NCI-H2196 treated with DMSO at 0.1 percent for 48 hours (cell line): Measurements from ENCODE around the gene ARHGEF11.

Experiments
- DNase-seq: peaks from one replicate; lab custom pipeline; 2025; ENCODE audit not compliant: unreplicated experiment; lab: John Stamatoyannopoulos, UW

ARHGEF11 gene

DNA sequence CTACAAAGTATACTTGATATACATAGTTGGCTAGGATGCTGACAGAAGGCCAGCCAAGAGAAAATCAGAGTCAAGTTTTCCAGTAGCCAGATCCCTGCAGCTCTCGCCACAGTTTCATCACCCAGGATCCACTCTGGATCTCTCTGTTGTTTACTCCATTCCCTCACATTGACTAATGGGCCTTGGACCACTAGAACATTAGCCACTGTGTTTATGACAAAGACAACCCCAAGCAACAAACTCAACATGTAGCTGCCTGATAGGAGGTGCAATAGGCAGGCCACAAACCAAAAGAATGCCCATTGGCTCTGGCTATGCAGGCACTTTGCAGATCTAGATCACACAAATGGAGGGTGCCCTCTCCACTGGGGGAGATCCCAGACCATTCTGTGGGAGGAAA, 44.2 kb downstream of the ARHGEF11 start:
- DNase-seq = no peak

GRCh38 chr1:157000686-157001085, 44.9 kb downstream of the ARHGEF11 start:
- no peak for DNase-seq

DNA sequence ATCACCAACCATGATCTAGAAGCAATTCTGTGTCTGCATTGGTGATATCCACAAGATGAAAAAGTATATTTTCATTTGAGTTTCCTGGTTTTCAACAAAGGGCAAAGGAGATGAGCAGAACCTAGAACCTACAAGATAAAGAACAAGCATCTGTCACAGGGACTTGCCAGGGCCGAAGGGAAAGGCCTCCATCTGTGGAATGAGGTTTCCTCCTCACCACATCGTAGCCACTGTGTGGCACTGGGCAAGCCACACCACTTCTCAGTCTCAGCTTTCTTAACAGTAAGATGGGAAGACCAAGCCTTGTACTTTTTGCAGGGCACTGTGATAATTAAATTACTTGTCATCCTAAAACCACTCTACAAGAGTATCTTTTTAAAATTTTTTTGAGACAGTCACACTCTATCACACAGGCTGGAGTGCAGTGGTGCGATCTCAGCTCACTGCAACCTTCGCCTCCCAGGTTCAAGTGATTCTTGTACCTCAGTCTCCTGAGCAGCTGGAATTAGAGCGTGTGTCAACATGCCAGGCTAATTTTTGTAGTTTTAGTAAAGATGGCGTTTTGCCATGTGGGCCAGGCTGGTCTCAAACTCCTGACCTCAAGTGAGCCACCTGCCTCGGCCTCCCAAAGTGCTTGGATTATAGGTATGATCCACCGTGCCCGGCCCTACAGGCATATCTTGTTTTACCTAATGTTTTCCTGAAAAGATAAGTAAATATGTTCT, 45.8 kb downstream of the ARHGEF11 start:
- no peak for DNase-seq

- DNase-seq = no peak
Observed at GRCh38 chr1:156998840-156999500, 46.6 kb downstream of the ARHGEF11 start.

- no peak for DNase-seq
Observed at GRCh38 chr1:156998301-156998700, 47.2 kb downstream of the ARHGEF11 start.

DNA sequence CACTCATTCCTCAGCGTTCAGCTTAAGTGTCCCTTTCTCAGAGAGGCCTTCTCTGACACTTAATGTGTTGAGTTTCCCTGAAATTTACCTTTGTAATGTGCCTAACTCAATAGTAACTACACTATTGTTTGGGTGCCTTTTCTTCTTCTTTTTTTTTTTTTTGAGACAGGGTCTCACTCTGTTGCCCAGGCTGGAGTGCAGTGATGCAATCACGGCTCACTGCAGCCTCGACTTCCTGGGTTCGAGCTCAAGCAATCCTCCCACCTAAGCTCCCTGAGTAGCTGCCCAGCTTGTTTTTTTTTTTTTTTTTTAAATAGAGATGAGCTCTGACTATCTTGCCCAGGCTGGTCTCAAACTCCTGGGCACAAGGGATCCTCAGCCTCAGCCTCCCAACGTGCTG, 50.1 kb downstream of the ARHGEF11 start:
- no peak for DNase-seq

DNA sequence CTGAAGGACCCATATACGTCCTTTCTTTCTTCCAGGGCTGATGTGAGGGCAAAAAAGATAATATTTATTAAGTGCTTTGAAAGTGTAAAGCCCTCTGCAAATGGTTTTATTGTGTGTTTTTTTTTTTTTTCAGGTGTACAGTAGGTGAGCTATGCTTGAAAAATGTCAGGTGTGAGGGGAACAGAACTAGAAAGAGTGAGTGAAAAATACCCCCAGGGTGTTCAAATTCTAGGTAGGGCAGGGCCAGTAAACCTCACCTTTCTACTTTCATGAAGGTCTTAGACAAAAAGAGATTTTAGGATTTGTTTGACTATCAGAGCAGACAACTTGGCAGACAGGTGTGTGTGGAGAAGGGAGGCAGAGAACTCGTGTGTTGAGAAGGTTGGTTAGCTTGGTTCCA, 51.3 kb downstream of the ARHGEF11 start:
- no peak for DNase-seq

DNA sequence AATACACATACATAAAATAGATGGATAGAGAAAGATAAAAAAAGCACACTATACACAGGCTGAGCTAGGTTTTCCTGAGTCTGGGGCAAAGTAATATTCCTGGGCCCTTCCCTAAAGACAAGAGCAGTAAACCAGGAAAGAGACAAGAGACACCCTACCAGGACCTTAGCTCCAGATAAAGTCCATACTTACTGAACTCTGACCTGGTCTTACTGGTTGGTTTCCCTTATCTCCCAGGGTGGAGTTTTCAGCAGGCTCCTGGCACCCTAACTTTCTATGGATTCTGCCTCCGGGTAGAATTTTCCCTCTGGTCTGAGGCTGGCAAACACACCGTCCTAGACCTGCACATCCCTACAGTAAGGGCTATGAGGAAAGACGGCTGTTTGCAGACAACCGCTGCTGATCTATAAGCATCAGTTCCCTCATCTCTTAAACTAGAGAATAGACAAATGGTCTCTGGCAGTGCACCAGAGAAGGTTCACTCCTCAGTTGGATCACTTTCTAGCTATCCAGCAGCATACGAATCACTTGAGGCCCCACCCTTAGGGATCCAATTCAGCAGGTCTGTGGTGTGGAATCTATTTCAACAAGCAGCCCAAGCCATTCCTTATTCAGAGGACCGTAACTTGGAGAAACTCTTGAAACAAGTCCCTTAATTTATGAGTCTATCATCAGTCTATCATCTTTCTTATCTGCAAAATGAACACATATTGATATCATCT, 52.0 kb downstream of the ARHGEF11 start:
- no peak for DNase-seq

DNA sequence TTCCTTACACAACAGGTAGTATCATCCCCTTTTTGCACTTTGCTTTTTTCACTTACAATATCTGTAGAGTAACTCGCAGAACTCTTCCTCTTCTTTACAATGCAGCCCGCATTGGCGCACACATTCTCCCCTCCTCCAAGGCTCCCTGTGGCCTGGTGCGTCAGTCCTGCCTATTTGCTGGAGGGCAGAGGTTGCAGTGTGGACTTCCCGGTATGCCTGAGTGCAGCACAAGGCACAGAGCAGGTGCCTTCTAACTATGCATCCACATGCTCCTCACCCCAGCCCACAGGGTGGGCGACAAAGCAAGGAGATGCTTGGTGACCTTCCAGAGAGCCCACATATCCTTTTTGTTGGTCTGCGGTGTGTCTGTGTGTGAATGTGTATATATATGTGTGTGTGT, 53.3 kb downstream of the ARHGEF11 start:
- DNase-seq = no peak

- no peak for DNase-seq
Observed at GRCh38 chr1:156987715-156988114, 57.8 kb downstream of the ARHGEF11 start.

GRCh38 chr1:156980551-156980950, 65.0 kb downstream of the ARHGEF11 start:
- no peak for DNase-seq

- no peak for DNase-seq
Observed at GRCh38 chr1:156975084-156975483, 70.5 kb downstream of the ARHGEF11 start.

DNA sequence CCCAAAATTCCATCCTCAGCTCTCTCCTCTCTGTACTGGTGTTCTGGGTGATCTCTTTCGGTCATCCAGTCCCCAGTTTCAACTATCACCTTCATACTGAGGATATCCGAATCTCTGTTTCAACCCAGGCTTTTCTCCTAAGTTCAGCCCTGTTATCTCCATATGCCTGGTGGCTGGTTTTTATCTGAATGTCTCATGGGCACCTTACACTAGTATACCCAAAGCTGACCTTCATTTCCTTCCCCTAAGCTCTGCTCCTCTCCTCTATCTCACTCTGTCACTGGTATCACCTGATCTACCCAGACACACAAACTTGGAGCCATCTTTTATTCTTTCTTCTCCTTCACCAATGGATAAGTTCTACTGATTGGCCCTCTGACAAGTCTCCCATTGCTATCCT, 72.1 kb downstream of the ARHGEF11 start:
- no peak for DNase-seq

DNA sequence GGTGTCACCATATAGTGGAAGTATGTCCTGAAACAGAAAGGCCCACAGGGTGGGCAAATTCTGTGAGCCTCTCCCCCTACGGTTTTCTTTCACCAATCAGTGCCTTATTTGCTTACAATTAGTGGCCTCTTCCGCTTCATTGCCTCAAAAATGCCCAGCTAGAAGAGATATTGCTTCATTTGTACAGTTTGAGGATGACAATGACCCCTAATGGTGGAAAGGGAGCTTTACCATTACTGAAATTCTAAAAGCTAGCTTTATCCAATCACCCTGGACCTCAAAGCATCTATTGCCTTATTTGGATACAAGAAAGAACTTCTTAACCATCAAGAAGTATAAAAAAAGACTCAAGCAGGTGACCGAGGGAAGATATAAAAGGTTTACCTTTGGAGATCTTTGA, 75.5 kb downstream of the ARHGEF11 start:
- DNase-seq = no peak

DNA sequence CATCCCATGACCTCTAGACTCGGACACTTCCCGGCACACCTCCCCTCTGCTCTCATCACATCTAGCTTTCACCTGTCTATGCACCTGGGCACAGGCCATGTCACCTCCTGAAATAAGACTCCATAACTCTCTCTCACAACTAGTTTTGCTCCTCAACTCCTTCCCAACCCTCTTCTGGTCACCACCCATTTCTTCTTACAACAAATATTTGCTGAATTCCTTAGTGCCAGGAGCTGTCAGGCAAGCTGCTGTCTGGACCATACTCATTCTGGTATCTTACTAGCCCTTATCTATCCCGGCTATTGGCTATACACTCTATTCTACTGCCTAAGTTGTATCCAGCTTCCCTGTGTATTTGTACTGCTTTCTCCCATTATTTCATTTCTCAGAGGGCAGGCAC, 76.0 kb downstream of the ARHGEF11 start:
- no peak for DNase-seq

DNA sequence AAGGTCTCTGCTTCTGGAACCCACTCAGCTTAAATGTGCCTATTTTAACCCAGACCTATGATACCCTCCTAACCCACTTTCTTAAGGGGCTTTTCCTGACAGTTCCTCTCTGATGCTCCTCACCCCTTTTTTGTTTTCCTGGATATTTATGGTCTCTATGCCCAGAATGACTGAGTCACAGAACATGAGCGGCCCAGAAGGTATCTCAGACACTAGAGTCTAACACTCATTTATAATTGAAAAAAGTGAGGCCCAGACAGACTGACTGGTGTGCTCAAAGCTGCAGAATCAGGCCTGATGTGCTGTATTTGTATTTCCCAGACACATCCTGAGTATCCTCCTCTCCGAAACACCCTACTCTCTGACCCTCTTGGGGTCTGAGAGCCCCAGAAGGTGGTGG, 81.1 kb downstream of the ARHGEF11 start:
- DNase-seq = no peak

- no peak for DNase-seq
Observed at GRCh38 chr1:156963621-156964020, 81.9 kb downstream of the ARHGEF11 start.

DNA sequence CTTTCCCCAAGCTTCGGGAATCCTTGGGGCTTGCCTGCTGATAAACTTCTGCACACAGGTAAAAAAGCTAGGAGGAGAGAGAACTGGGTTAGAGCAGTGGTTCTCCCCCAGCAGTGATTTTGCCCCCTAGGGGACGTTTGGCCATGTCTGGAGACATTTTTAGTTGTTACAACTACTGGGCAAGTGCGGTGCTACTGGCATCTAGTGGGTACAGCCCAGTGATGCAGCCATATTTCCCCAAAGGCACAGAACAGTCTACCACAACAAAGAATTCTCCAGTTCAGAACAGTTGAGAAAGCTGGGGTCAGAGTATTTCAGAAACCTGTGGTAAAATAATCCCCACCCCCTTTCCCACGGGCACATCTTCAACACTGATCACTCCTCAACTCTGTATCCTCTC, 83.8 kb downstream of the ARHGEF11 start:
- DNase-seq = no peak

GRCh38 chr1:156959925-156960324, 85.6 kb downstream of the ARHGEF11 start:
- no peak for DNase-seq

- peak; percentile 44 for DNase-seq
Observed at GRCh38 chr1:156959414-156959813, 86.1 kb downstream of the ARHGEF11 start.

DNA sequence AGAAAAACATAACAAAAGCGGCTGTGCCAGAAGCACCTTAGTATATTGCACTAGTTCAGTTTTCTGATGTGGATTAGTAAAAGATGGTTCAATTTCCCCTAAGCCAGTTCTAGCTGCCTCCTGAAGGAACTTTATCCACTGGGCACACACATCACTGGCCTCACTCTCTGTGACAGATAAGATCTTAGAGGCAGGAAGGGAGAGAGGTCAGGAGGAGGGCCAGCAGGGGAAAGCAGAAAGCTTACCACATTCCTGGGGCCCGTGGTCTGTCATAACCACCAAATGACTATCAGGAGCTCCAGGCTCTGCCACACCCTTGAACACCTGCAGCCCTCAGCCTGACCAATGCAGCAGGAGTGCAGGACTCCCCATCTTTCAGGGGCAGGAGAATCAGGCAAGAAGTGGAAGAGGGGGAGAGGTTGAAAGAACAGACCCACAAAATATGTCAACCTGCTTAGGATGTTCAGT, 87.3 kb downstream of the ARHGEF11 start:
- DNase-seq = no peak

GRCh38 chr1:156957634-156958033, 87.9 kb downstream of the ARHGEF11 start:
- no peak for DNase-seq
